ENCODE measurements around the gene TLNRD1.

TLNRD1 gene

DNA sequence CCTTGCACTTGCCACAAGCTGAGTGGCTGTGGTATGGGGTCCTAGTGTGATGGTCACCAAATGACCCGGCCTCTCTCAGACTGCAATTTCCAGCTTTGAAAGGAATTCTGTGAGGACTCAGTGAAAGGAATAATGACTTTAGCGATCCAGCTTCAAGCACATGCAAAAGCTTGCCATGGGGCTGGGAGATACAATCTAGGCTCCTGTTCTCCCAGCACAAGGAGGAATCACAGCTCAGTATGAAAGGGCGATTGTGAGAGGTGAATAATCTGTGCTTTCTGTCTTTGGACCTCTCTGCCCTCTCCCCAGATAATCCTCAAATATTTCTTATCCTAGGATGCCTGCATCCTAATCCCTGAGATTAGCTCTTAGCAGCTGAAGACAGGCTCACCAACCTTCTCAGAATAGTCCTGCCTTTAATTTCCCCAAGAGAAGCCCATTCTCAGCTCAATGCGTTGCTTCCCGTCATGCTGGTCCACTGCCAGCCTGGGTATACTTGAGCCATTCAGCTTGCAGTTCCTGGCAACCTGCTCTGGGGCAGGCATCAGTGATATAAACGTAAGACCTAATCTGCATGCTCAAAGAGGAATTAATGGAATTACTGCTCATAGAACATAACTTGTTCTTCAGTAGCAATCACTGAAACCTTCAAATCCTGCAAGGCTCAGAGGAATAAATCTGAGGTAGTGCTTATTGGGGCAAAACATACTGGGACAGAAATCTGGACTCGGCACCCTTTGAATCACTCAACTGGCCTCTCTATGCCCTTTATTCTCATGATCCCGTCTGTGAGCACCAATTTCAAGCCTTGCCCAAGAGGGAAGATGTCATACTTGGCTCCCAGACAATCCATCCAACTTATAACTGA is 15.1 kb downstream of the TLNRD1 start:
- no peaks in the 10 kb centered on the region for H3K4me1 ChIP-seq
- H3K27ac ChIP-seq = no peak overlapping the region
- H3K9me3 ChIP-seq (ENCODE audit: control insufficient read depth, low read length) = no peaks in the 10 kb centered on the region
- H3K79me2 ChIP-seq = peaks cover 3% of the 10 kb centered on the region
- H3K27me3 ChIP-seq (ENCODE audit: control insufficient read depth, insufficient read depth, low read length) = no peaks in the 10 kb centered on the region
- TF ChIP-seq CTCF (IDR thresholded peaks at IDR 0.05) = no peak
- H3K4me3 ChIP-seq (ENCODE audit: low read depth, low read length) = no peak overlapping the region
- no peak overlapping the region for H3K9ac ChIP-seq
- no peaks in the 10 kb centered on the region for H3K36me3 ChIP-seq (ENCODE audit: control insufficient read depth, insufficient read depth, low read length)
- no peak overlapping the region for H2AFZ ChIP-seq
- H3K4me2 ChIP-seq (ENCODE audit: low read length) = no peak overlapping the region

DNA sequence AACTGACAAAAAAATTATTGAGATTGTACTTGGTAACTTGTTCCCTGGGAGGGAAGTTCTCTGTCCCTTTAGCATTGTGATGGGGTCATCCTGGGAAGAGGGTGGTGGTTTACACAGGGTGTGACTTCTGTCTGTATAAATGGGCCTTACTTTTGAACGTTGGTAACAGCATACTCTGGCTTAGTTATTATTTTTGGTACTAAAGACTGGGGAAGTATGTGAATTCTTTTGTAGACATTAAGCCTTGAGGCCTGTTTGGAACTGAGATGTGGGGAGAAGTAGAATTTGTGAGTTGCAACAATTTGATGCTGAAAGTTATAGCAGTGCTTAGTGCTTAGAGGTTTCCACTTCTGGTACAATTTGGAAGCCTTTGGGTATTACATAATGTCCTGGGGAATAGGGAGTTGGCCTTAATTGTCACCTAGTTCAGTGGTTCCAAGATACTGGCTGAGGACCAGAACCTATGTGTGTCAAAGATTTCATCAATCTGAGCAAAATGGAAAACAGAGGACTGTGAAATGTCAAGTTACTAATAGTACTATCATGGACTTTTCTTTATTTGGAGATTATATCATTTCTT is 15.9 kb downstream of the TLNRD1 start:
- Histone ChIP-seq H3K79me2 (peaks cover 3% of the 10 kb centered on the region), H3K4me1 (no peaks in the 10 kb centered on the region), H3K36me3 (ENCODE audit: control insufficient read depth, insufficient read depth, low read length) (no peaks in the 10 kb centered on the region), H3K4me3 (ENCODE audit: low read depth, low read length) (no peak overlapping the region), H3K9ac (no peak overlapping the region), H3K4me2 (ENCODE audit: low read length) (no peak overlapping the region), H2AFZ (no peak overlapping the region), H3K27ac (no peak overlapping the region), H3K9me3 (ENCODE audit: control insufficient read depth, low read length) (no peaks in the 10 kb centered on the region), H3K27me3 (ENCODE audit: control insufficient read depth, insufficient read depth, low read length) (no peaks in the 10 kb centered on the region)
- TF ChIP-seq CTCF (IDR thresholded peaks at IDR 0.05) = no peak

- no peaks in the 10 kb centered on the region for H3K27me3 ChIP-seq (ENCODE audit: control insufficient read depth, insufficient read depth, low read length)
- H3K9me3 ChIP-seq (ENCODE audit: control insufficient read depth, low read length) = no peaks in the 10 kb centered on the region
- TF ChIP-seq CTCF (IDR thresholded peaks at IDR 0.05) = no peak
- no peaks in the 10 kb centered on the region for H3K4me1 ChIP-seq
- no peak overlapping the region for H3K27ac ChIP-seq
- H3K36me3 ChIP-seq (ENCODE audit: control insufficient read depth, insufficient read depth, low read length) = no peaks in the 10 kb centered on the region
- no peak overlapping the region for H2AFZ ChIP-seq
- H3K4me3 ChIP-seq (ENCODE audit: low read depth, low read length) = no peak overlapping the region
- no peak overlapping the region for H3K4me2 ChIP-seq (ENCODE audit: low read length)
- peaks cover 3% of the 10 kb centered on the region for H3K79me2 ChIP-seq
- no peak overlapping the region for H3K9ac ChIP-seq
These were observed 17.5 kb downstream of the TLNRD1 start for GRCh38 chr15:81018197-81018596.

- Histone ChIP-seq H3K27ac (no peak overlapping the region), H3K4me2 (ENCODE audit: low read length) (no peak overlapping the region), H3K27me3 (ENCODE audit: control insufficient read depth, insufficient read depth, low read length) (no peaks in the 10 kb centered on the region), H3K36me3 (ENCODE audit: control insufficient read depth, insufficient read depth, low read length) (no peaks in the 10 kb centered on the region), H3K79me2 (no peaks in the 10 kb centered on the region), H2AFZ (no peak overlapping the region), H3K9ac (no peak overlapping the region), H3K4me1 (no peaks in the 10 kb centered on the region), H3K4me3 (ENCODE audit: low read depth, low read length) (no peak overlapping the region), H3K9me3 (ENCODE audit: control insufficient read depth, low read length) (no peaks in the 10 kb centered on the region)
- TF ChIP-seq CTCF (IDR thresholded peaks at IDR 0.05) = no peak
These were observed 20.6 kb downstream of the TLNRD1 start for GRCh38 chr15:81021321-81021720.

Data from parathyroid adenoma (tissue), 2 donors.